ENCODE measurements around the gene SREBF1. TPM values are rescaled to one million over a fixed set of nuclear protein-coding genes. Genes with fewer than 3 reads are reported as not detected.

Gene SREBF1
- total and polyA plus RNA-seq, 2 experiments from 2014 or later = 39.6 to 85.3 TPM

- DNase-seq (ENCODE audit: low spot score) = no peak
- no peak overlapping the region for H3K27ac ChIP-seq (ENCODE audit: low read depth)
- H3K79me2 ChIP-seq (replicated peaks; ENCODE audit: insufficient read depth) = no peaks in the 10 kb centered on the region
- TF ChIP-seq EZH2 (IDR thresholded peaks at IDR 0.05; ENCODE audit: low read depth, unreplicated experiment) (no peak), CTCF (conservative IDR thresholded peaks at IDR 0.05; ENCODE audit: low read depth in 2 of 2) (peak; percentile 24 to 30; a peak in 3 of 4 replicates)
- no peak overlapping the region for H2AFZ ChIP-seq
- H3K4me2 ChIP-seq = no peak overlapping the region
- H3K4me3 ChIP-seq = no peak overlapping the region
- H4K20me1 ChIP-seq (replicated peaks; ENCODE audit: insufficient read depth) = no peaks in the 10 kb centered on the region
- H3K27ac Mint-ChIP-seq = no peak overlapping the region
- H3K9me2 ChIP-seq (ENCODE audit: insufficient read depth) = no peaks in the 10 kb centered on the region
- no peak overlapping the region for H3K4me3 Mint-ChIP-seq
- H3K27me3 ChIP-seq (ENCODE audit: insufficient read depth) = no peaks in the 10 kb centered on the region
- H3K36me3 Mint-ChIP-seq (ENCODE audit: low read depth) = no peaks in the 10 kb centered on the region
- peaks cover 10% of the 10 kb centered on the region for H3F3A ChIP-seq (replicated peaks; ENCODE audit: low read depth)
- no peaks in the 10 kb centered on the region for H3K36me3 ChIP-seq (ENCODE audit: insufficient read depth)
- peaks cover 27% of the 10 kb centered on the region for H3K27me3 Mint-ChIP-seq (ENCODE audit: insufficient read depth, low read depth, poor library complexity)
- H3K9me3 Mint-ChIP-seq = no peaks in the 10 kb centered on the region; the same call in 2 of the 3 replicates
- H3K4me1 Mint-ChIP-seq = peaks cover 55% of the 10 kb centered on the region
- peaks cover 17% of the 10 kb centered on the region for H3K4me1 ChIP-seq (ENCODE audit: insufficient read depth)
- ATAC-seq = no peak
Observed at GRCh38 chr17:17844500-17844899, 7.7 kb upstream of the SREBF1 start.

- H3K4me3 ChIP-seq = no peak overlapping the region
- Mint-ChIP-seq H3K4me1 (peaks cover 56% of the 10 kb centered on the region), H3K27ac (no peak overlapping the region), H3K4me3 (no peak overlapping the region), H3K9me3 (no peaks in the 10 kb centered on the region; the same call in 2 of the 3 replicates), H3K27me3 (ENCODE audit: insufficient read depth, low read depth, poor library complexity) (peaks cover 31% of the 10 kb centered on the region), H3K36me3 (ENCODE audit: low read depth) (no peaks in the 10 kb centered on the region)
- no peaks in the 10 kb centered on the region for H3K9me2 ChIP-seq (ENCODE audit: insufficient read depth)
- no peak overlapping the region for H3K4me2 ChIP-seq
- no peaks in the 10 kb centered on the region for H3K27me3 ChIP-seq (ENCODE audit: insufficient read depth)
- H3K27ac ChIP-seq (ENCODE audit: low read depth) = no peak overlapping the region
- DNase-seq (ENCODE audit: low spot score) = no peak
- peaks cover 14% of the 10 kb centered on the region for H3F3A ChIP-seq (replicated peaks; ENCODE audit: low read depth)
- H3K36me3 ChIP-seq (ENCODE audit: insufficient read depth) = no peaks in the 10 kb centered on the region
- H4K20me1 ChIP-seq (replicated peaks; ENCODE audit: insufficient read depth) = no peaks in the 10 kb centered on the region
- ATAC-seq = no peak
- H2AFZ ChIP-seq = no peak overlapping the region
- no peaks in the 10 kb centered on the region for H3K79me2 ChIP-seq (replicated peaks; ENCODE audit: insufficient read depth)
- peaks cover 21% of the 10 kb centered on the region for H3K4me1 ChIP-seq (ENCODE audit: insufficient read depth)
- TF ChIP-seq ZNF462 (CRISPR knock-in tag; IDR thresholded peaks at IDR 0.05) (no peak), CREB1 (CRISPR knock-in tag; IDR thresholded peaks at IDR 0.05; ENCODE audit: low read depth) (no peak), STAT1 (IDR thresholded peaks at IDR 0.05; ENCODE audit: unreplicated experiment) (no peak), EZH2 (IDR thresholded peaks at IDR 0.05; ENCODE audit: low read depth, unreplicated experiment) (no peak), ETS1 (IDR thresholded peaks at IDR 0.05) (no peak), CTCF (conservative IDR thresholded peaks at IDR 0.05; ENCODE audit: low read depth in 2 of 2) (no peak), ZNF331 (CRISPR knock-in tag; IDR thresholded peaks at IDR 0.05; ENCODE audit: low read depth) (no peak), JUNB (IDR thresholded peaks at IDR 0.05; ENCODE audit: unreplicated experiment) (no peak), POLR2AphosphoS5 (IDR thresholded peaks at IDR 0.05; ENCODE audit: low read depth) (no peak), EZH2phosphoT487 (IDR thresholded peaks at IDR 0.05; ENCODE audit: unreplicated experiment) (no peak), NANOG (IDR thresholded peaks at IDR 0.05; ENCODE audit: borderline replicate concordance) (no peak)
Observed at GRCh38 chr17:17844079-17844478, 7.3 kb upstream of the SREBF1 start.
